Naive B cell (primary cell): ENCODE results near the gene ZBTB2. TPM values are rescaled to one million over a fixed set of nuclear protein-coding genes. Genes with fewer than 3 reads are reported as not detected.

Experiments
- ATAC-seq, 2 donors: fragments of 150-1000 bp; cut with Tn5 transposase; 2 replicates each; pipeline ENCODE4 v1.10.0; 2021; ENCODE audit warnings: low read depth in 2 of 2, mild to moderate bottlenecking in 2 of 2, moderate library complexity in 2 of 2
- DNase-seq: peaks from one replicate; pipeline ENCODE4 v3.0.0; 2022
- H3K27ac Mint-ChIP-seq, 6 donors: one replicate each; pipeline ENCODE4 v1.8.0; 2020 to 2022; ENCODE audit warnings: mild to moderate bottlenecking in 6 of 6, mixed read lengths in 6 of 6, moderate library complexity in 5 of 6, inconsistent platforms in 2 of 6
- H3K27me3 Mint-ChIP-seq, 3 donors: one replicate each; pipeline ENCODE4 v1.8.0; 2021 to 2022; ENCODE audit warnings: mixed read lengths in 3 of 3, mild to moderate bottlenecking in 1 of 3
- H3K36me3 Mint-ChIP-seq, 2 donors: one replicate each; pipeline ENCODE4 v1.8.0; 2020 to 2022; ENCODE audit warnings: mixed read lengths in 2 of 2, inconsistent platforms in 1 of 2, mild to moderate bottlenecking in 1 of 2
- H3K4me1 Mint-ChIP-seq, 3 donors: one replicate each; pipeline ENCODE4 v1.8.0; 2020 to 2022; ENCODE audit warnings: mixed read lengths in 3 of 3, inconsistent platforms in 1 of 3, mild to moderate bottlenecking in 1 of 3, moderate library complexity in 1 of 3
- H3K4me3 Mint-ChIP-seq, 8 donors: one replicate each; pipeline ENCODE4 v1.8.0; 2020 to 2022; ENCODE audit warnings: mild to moderate bottlenecking in 8 of 8, mixed read lengths in 8 of 8, moderate library complexity in 8 of 8, inconsistent platforms in 2 of 8
- H3K9me3 Mint-ChIP-seq, 7 donors: one replicate each; pipeline ENCODE4 v1.8.0; 2020 to 2022; ENCODE audit warnings: mixed read lengths in 7 of 7, mild to moderate bottlenecking in 5 of 7, inconsistent platforms in 2 of 7, moderate library complexity in 1 of 7
- polyA plus RNA-seq, 6 donors: library from polyadenylated mRNA; unstranded; fragments of 300-500 nt; fragmentation: Illumina TruSeq; gene quantifications; one replicate each; pipeline ENCODE4 v1.2.3, GENCODE V29; 2021; ENCODE audit warnings: low read depth in 6 of 6

The ZBTB2 gene, protein sequence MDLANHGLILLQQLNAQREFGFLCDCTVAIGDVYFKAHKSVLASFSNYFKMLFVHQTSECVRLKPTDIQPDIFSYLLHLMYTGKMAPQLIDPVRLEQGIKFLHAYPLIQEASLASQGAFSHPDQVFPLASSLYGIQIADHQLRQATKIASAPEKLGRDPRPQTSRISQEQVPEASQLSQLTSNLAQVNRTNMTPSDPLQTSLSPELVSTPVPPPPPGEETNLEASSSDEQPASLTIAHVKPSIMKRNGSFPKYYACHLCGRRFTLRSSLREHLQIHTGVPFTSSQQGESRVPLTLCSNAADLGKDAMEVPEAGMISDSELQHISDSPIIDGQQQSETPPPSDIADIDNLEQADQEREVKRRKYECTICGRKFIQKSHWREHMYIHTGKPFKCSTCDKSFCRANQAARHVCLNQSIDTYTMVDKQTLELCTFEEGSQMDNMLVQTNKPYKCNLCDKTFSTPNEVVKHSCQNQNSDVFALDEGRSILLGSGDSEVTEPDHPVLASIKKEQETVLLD
- polyA plus RNA-seq = 10 to 100 TPM; 11.6 to 22.7 (median 14.5) TPM

DNA sequence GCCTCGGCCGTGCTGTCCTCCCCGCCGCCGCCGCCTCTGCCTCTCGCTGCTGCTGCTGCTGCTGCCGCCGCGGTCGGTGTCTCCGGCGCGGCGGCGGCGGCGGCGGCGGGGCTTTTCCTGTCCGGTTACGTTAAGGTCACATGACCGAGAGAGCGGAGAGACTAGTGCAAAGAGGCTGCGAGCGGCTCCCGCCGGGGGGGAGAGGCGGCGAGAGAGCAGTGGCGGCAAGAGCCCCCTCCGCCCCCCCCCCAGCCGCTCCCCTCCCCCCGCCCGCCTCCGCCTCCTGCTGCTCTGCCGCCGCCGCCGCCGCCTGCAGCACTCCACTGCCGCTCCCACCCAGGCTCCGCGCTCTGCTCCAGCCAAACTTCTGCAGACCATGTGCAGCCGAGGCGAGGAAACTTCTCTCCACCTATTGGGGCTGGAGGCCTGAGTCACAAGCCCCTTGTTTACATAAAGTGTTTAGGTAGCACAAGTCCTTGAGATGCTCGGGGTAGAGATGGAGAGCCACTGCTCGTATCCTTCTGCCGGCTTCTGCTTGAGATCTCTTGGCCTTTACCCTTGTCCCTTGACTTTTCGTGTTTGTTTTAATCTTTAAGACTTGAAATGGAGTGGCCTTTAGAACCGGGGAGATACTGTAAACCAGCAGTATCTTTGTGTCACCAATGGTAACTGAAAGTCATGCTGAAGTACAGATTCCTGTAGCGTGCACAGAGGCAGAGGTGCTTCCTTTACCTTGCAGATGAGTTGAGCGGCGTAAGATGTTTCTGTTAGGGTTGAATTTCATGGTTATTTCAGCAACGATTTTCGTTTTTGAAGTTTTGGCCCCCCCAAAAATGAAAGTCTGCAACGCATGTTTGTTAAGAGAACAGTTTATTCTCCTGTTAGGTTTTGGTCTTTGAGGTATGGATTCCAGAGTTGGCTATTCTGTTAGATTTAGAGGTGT is at the start of gene ZBTB2:
ZBTB2 (minus strand) TSS at position 89 of the 943 bp plus-strand sequence. CDS start 17,922 bp downstream, outside the sequence.
- Mint-ChIP-seq H3K9me3 (no peaks in the 10 kb centered on the region), H3K4me1 (peaks cover 29 to 53% (median 47%) of the 10 kb centered on the region in 3 donors), H3K4me3 (peak within 1 kb of the TSS; percentile 90 to 98 (median 94)), H3K36me3 (no peaks in the 10 kb centered on the region), H3K27ac (peak within 1 kb of the TSS; percentile 93 to 99 (median 98)), H3K27me3 (no peaks in the 10 kb centered on the region)
- ATAC-seq = peak; percentile 4 to 8
- DNase-seq = peak; percentile 62

DNA sequence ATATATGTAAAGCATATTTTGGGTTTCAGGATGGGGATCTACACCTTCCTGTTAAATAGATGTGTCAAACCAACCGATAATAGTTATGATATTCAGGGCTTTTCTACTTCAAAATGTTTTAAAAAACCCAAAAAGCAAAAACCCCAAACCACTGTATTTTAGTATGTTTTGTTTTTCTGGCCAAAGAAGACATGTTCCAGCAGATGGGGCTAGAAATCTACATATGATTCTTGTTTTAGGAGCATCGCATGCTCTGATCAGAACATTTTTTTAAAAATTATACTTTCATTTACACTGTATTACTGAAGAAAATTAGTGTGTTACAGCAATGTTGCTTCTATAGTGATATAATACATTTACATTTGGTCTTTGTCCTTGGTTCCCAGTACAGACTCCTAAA is 49.6 kb upstream of the ZBTB2 start:
- H3K4me1 Mint-ChIP-seq = peaks cover 15 to 37% (median 26%) of the 10 kb centered on the region in 3 donors
- ATAC-seq = no peak
- no peak overlapping the region for H3K4me3 Mint-ChIP-seq
- no peaks in the 10 kb centered on the region for H3K27me3 Mint-ChIP-seq
- H3K36me3 Mint-ChIP-seq = no peaks in the 10 kb centered on the region
- DNase-seq = peak; percentile 9
- no peaks in the 10 kb centered on the region for H3K9me3 Mint-ChIP-seq
- H3K27ac Mint-ChIP-seq = no peak overlapping the region

DNA sequence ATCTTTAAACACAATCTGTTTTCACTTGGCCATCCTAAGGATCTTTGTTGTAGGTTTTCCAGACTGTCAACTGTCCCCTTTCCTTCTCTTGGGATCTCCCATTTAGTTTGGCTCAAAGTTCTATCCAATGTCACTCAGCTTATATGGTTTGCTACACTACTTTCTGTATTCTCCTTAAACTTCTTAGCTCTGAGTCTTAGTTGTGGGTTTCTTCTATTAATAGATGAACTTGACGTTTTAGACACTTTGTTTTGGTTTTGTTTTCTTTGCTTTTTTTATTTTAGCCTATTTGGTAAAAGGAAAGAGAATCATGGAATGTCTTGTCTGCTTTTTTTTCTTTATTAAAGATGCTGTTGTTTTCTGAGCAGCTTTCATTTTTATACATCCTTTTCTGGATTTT is 49.1 kb upstream of the ZBTB2 start:
- Mint-ChIP-seq H3K27ac (peak overlapping the region in 1 of 6 donors; percentile 0), H3K4me1 (peaks cover 15 to 37% (median 26%) of the 10 kb centered on the region in 3 donors)
- ATAC-seq = no peak

DNA sequence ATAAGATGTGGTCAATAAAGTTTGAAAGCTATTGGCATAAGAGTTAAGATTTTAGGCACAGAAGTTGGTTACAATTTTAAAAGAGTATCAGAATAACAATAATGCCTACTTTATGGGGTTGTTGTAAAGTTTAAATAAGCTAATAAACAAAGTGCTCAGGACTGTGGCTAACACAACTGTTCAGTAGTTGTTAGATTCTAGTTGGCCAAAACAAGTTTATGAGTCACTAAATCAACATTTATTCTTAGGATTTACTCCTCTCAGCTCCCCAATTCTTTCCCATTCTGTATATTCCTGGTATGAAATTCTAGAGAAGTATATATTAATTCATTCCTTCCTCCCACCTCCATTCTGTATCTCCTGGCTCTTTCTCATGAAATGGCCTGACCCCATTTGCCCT is 46.0 kb upstream of the ZBTB2 start:
- Mint-ChIP-seq H3K36me3 (peaks cover 0 to 3% of the 10 kb centered on the region in 2 donors), H3K4me1 (peaks cover 15 to 32% (median 20%) of the 10 kb centered on the region in 3 donors), H3K4me3 (no peak overlapping the region), H3K9me3 (no peaks in the 10 kb centered on the region), H3K27me3 (no peaks in the 10 kb centered on the region), H3K27ac (no peak overlapping the region)
- DNase-seq = no peak
- ATAC-seq = no peak

More for the DNA sequence above, 49.1 kb upstream of the ZBTB2 start:
- no peak for DNase-seq
- Mint-ChIP-seq H3K4me3 (no peak overlapping the region), H3K27me3 (no peaks in the 10 kb centered on the region), H3K36me3 (no peaks in the 10 kb centered on the region), H3K9me3 (no peaks in the 10 kb centered on the region)

DNA sequence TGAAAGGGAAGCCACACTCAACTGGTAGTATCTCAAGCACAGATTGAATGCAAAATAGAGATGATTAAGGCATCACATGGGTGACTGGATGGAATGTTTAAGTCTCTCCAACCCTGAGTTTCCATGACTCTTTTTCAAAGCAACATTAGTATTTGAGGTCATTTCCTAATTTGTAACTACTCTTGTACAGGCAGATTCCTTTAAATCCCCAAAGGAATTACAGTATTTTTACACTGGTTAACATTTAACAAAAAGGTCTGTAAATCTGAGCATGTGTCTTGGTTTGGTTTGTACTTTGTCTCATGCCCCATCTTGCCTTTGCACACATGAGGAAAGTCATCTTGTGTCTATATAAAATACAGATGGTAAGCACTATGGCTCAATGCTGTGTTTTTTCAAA is 45.4 kb upstream of the ZBTB2 start:
- DNase-seq (no peak), ATAC-seq (no peak)
- Mint-ChIP-seq H3K36me3 (peaks cover 0 to 5% of the 10 kb centered on the region in 2 donors), H3K4me3 (no peak overlapping the region), H3K27ac (no peak overlapping the region), H3K27me3 (no peaks in the 10 kb centered on the region), H3K9me3 (no peaks in the 10 kb centered on the region), H3K4me1 (peaks cover 14 to 31% (median 17%) of the 10 kb centered on the region in 3 donors)

DNA sequence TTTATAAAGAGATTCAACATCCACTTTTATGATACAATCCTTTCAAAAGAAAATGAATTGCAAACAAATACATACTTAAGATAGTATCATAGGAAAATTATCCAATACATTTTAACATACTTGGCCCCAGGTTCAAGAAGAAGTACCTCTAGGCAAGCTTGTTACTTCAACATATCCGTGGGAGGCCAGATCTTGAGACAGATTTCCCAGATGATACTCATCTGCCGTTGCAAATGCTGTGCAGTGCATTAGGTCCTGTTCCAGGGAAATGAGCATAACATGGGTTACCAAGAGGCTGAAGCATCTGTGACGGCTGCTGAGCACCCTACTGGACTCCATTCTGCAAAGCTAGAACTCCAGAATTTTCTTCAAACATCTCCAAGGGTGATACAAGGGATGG is 44.9 kb upstream of the ZBTB2 start:
- no peak overlapping the region for H3K27ac Mint-ChIP-seq
- no peaks in the 10 kb centered on the region for H3K27me3 Mint-ChIP-seq
- DNase-seq = no peak
- ATAC-seq = no peak
- peaks cover 12 to 26% (median 12%) of the 10 kb centered on the region in 3 donors for H3K4me1 Mint-ChIP-seq
- H3K9me3 Mint-ChIP-seq = no peaks in the 10 kb centered on the region
- no peak overlapping the region for H3K4me3 Mint-ChIP-seq
- H3K36me3 Mint-ChIP-seq = peaks cover 2 to 5% of the 10 kb centered on the region in 2 donors

DNA sequence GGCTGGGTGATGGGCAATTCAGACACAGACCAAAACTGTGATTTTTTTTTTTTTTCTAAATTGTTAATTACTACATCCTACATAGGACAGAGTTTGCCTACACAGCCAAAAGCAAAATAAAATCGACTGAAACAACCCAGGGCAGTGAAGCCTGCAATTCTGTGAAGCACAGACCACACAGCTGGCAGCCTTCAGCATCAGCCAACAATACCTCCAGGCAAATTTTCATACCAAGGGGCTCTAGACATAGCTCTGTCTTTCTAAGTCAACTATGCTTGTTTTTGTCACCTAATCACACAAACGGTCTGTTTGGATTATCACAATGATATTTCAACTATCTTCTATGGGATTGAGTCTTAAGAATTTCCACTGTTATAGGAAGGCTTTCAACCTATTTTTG is 43.0 kb upstream of the ZBTB2 start:
- ATAC-seq (no peak), DNase-seq (no peak)
- Mint-ChIP-seq H3K27ac (no peak overlapping the region), H3K4me1 (peaks cover 7 to 15% (median 10%) of the 10 kb centered on the region in 3 donors), H3K27me3 (no peaks in the 10 kb centered on the region), H3K4me3 (no peak overlapping the region), H3K9me3 (no peaks in the 10 kb centered on the region), H3K36me3 (peaks cover 13 to 16% of the 10 kb centered on the region in 2 donors)

DNA sequence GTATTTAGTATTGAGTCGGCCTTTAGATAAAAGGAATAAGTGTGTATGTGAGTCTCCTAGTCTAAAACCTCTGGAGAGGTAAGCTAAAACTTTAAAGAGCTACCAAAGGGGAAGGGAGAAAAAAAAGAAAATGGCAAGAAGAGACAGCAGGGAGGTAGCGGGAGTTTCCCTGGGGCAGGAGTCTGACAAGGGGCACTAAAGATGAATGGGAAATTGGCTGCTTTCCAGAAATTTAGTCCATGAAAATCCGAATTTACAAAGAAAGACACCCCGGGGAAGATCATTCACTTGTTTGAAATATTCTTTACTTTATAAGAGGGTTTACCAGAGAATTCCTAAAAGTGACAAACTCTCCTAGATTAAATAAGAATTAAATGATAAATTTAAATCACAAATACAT is 41.3 kb upstream of the ZBTB2 start:
- Mint-ChIP-seq H3K9me3 (no peaks in the 10 kb centered on the region), H3K4me1 (peaks cover 2 to 7% (median 3%) of the 10 kb centered on the region in 3 donors), H3K36me3 (peaks cover 16 to 19% of the 10 kb centered on the region in 2 donors), H3K27ac (peak overlapping the region in 1 of 6 donors; percentile 43), H3K4me3 (no peak overlapping the region), H3K27me3 (no peaks in the 10 kb centered on the region)
- ATAC-seq (no peak), DNase-seq (no peak)

DNA sequence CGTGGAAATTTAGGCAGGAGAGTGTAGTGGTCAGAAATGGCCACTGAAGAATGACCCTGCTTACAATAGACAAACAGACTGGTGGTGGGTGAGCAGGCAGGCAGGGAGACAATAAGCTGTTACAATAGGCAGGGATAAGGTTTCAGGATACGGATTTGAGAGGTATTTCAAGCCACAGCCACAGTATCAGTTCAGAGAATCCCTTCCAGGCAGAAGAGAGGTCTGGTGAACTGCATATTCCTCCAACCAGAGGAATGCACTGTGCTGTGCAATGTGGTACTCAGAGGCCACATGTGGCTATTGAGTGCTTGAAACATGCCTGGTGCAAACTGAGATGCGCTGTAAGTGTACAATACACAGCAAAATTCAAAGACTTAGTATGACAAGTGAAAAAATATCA is 40.0 kb upstream of the ZBTB2 start:
- DNase-seq = no peak
- Mint-ChIP-seq H3K36me3 (peaks cover 21 to 26% of the 10 kb centered on the region in 2 donors), H3K27ac (peak overlapping the region in 2 of 6 donors; percentile 3 to 27), H3K4me1 (peaks cover 0 to 3% (median 0%) of the 10 kb centered on the region in 3 donors), H3K27me3 (no peaks in the 10 kb centered on the region), H3K9me3 (no peaks in the 10 kb centered on the region), H3K4me3 (no peak overlapping the region)
- ATAC-seq = no peak

DNA sequence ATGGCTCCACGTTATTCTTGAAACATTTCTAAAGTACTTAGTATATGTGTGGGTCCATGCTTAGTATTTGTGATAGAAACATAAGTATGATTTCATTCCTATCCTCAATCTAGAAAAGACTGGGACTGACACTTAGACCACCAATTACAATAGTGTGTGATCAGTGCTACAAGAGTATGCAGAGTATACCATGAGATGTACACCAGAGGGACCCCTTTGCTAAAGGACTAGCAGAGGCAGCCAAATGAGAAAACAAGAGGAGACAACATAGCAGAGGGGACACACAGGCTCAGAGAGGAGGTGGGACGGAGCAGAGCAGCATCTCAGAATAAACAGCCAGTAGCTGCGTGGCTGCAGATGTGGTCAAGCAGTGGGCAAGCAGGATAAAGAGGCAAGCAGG is 39.5 kb upstream of the ZBTB2 start:
- DNase-seq = no peak
- no peaks in the 10 kb centered on the region for H3K4me1 Mint-ChIP-seq

DNA sequence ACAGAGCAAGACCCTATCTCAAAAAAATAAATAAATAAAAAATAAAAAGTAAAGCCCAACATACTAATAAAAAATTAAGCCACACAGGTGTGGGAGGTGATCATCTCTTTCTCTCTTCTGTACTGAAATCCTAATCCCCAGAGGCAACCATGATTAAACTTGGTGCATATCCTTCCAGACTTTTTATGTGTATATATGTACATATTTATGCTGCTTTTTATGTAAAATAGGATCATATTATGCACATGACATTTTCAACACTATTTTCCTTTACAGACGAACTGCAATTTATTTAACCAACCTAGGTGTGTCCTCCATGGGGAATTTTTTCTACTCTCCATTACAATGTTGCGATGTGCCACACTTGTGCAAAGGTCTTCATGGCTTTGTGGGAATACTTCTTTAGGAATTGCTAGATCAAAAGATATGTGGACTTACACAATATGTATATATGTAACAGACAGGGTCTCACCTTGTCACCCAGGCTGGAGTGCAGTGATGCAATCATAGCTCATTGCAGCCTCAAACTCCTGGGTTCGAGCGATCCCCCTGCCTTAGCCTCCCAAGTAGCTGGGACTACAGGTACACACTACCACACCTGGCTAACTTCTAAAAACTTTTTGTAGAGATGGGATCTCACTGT is 36.9 kb upstream of the ZBTB2 start:
- Mint-ChIP-seq H3K36me3 (peaks cover 26 to 44% of the 10 kb centered on the region in 2 donors), H3K27ac (no peak overlapping the region), H3K4me1 (peaks cover 0 to 4% (median 0%) of the 10 kb centered on the region in 3 donors), H3K27me3 (no peaks in the 10 kb centered on the region), H3K9me3 (no peaks in the 10 kb centered on the region), H3K4me3 (no peak overlapping the region)
- no peak for DNase-seq
- ATAC-seq = no peak

More for the DNA sequence above, 39.5 kb upstream of the ZBTB2 start:
- Mint-ChIP-seq H3K27me3 (no peaks in the 10 kb centered on the region), H3K9me3 (no peaks in the 10 kb centered on the region), H3K4me3 (no peak overlapping the region), H3K36me3 (peaks cover 21 to 31% of the 10 kb centered on the region in 2 donors), H3K27ac (peak overlapping the region in 2 of 6 donors; percentile 3 to 27)
- ATAC-seq = no peak

DNA sequence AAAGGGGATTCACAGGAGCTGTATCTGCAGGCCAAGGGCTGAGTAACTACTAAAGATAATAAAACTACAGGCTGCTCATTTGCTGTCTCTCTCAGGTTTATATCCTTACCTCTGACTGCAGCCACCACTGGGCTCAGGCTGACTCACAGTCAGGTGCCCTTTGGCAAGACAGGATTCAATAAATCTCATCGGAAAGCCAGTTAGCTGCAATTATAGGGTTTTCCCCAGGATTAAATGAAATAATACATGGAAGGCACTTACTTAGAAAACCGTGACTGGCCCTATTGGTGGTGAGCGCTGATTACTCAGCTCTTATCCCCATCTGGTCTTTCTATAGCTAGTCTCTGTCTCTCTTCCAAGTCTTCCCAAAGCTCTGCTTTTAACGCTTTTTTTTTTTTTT is 34.2 kb upstream of the ZBTB2 start:
- H3K27ac Mint-ChIP-seq = peak overlapping the region in 1 of 6 donors; percentile 90

DNA sequence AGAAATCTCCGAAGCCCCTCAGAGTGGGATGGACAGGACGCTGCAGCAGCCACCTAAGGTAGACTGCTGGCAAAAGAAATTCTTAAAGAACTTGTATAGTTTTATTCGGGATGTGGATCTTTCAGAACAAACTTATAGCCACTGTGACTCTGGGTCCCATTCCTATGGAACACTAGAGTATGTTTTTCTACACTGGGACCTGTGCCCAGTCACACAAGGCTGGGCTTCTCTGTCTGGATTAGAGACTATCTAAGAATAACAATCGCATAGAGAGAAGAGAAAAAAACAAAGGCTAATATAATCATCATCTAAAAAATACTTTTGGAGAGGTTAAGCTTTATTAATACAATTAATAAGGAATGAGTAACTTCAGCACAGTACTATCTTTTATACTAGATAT is 31.6 kb upstream of the ZBTB2 start:
- Mint-ChIP-seq H3K36me3 (peaks cover 10 to 29% of the 10 kb centered on the region in 2 donors), H3K27ac (no peak overlapping the region), H3K4me1 (peaks cover 0 to 4% (median 0%) of the 10 kb centered on the region in 3 donors)

More for the DNA sequence above, 34.2 kb upstream of the ZBTB2 start:
- peaks cover 15 to 34% of the 10 kb centered on the region in 2 donors for H3K36me3 Mint-ChIP-seq
- no peak overlapping the region for H3K4me3 Mint-ChIP-seq
- H3K9me3 Mint-ChIP-seq = no peaks in the 10 kb centered on the region
- no peak for DNase-seq
- ATAC-seq = no peak
- peaks cover 0 to 4% (median 0%) of the 10 kb centered on the region in 3 donors for H3K4me1 Mint-ChIP-seq
- no peaks in the 10 kb centered on the region for H3K27me3 Mint-ChIP-seq

More for the DNA sequence above, 31.6 kb upstream of the ZBTB2 start:
- DNase-seq (no peak), ATAC-seq (no peak)
- Mint-ChIP-seq H3K27me3 (no peaks in the 10 kb centered on the region), H3K9me3 (no peaks in the 10 kb centered on the region), H3K4me3 (no peak overlapping the region)
